ENCODE measurements around the gene TXLNA.

Gene TXLNA

GRCh38 chr1:32242341-32242851, 62.9 kb downstream of the TXLNA start:
- H3K36me3 ChIP-seq (ENCODE audit: control insufficient read depth, insufficient read depth, low read length) = no peaks in the 10 kb centered on the region
- H3K27ac ChIP-seq (ENCODE audit: insufficient read depth, low read depth, low read length, poor library complexity, severe bottlenecking) = no peak overlapping the region
- peaks cover 11% of the 10 kb centered on the region for H3K4me1 ChIP-seq (ENCODE audit: control insufficient read depth, insufficient read depth, low read length)
- 28 to 31% methylated on average over 7 of the region's 7 CpGs for WGBS, 2 experiments
- no peaks in the 10 kb centered on the region for H3K9me3 ChIP-seq (ENCODE audit: control insufficient read depth, low read length)
- no peaks in the 10 kb centered on the region for H3K27me3 ChIP-seq (ENCODE audit: control insufficient read depth, insufficient read depth, low read length, poor library complexity, severe bottlenecking)
- peak overlapping the region; percentile 16 for H3K4me3 ChIP-seq (ENCODE audit: insufficient read depth, low read depth, low read length)

GRCh38 chr1:32246888-32247273, 67.4 kb downstream of the TXLNA start, which contains the start of gene FAM167B:
FAM167B (plus strand) TSS chr1:32247222; CDS start chr1:32247422, 200 bp downstream.
- whole genome bisulfite sequencing, 2 experiments = 93% methylated on average over 3 of the region's 3 CpGs

GRCh38 chr1:32247452-32247851, 68.0 kb downstream of the TXLNA start:
- WGBS, 2 experiments = 94 to 95% methylated on average over 12 of the region's 12 CpGs
- Histone ChIP-seq H3K9me3 (ENCODE audit: control insufficient read depth, low read length) (no peaks in the 10 kb centered on the region), H3K27me3 (ENCODE audit: control insufficient read depth, insufficient read depth, low read length, poor library complexity, severe bottlenecking) (no peaks in the 10 kb centered on the region), H3K4me3 (ENCODE audit: insufficient read depth, low read depth, low read length) (no peak overlapping the region), H3K36me3 (ENCODE audit: control insufficient read depth, insufficient read depth, low read length) (no peaks in the 10 kb centered on the region), H3K27ac (ENCODE audit: insufficient read depth, low read depth, low read length, poor library complexity, severe bottlenecking) (no peak overlapping the region), H3K4me1 (ENCODE audit: control insufficient read depth, insufficient read depth, low read length) (peaks cover 7% of the 10 kb centered on the region)

More at GRCh38 chr1:32246888-32247273, 67.4 kb downstream of the TXLNA start, which contains the start of gene FAM167B:
- peaks cover 13% of the 10 kb centered on the region for H3K4me1 ChIP-seq (ENCODE audit: control insufficient read depth, insufficient read depth, low read length)
- no peak within 1 kb of the TSS for H3K27ac ChIP-seq (ENCODE audit: insufficient read depth, low read depth, low read length, poor library complexity, severe bottlenecking)
- H3K9me3 ChIP-seq (ENCODE audit: control insufficient read depth, low read length) = no peaks in the 10 kb centered on the region
- H3K36me3 ChIP-seq (ENCODE audit: control insufficient read depth, insufficient read depth, low read length) = no peaks in the 10 kb centered on the region
- no peak within 1 kb of the TSS for H3K4me3 ChIP-seq (ENCODE audit: insufficient read depth, low read depth, low read length)
- no peaks in the 10 kb centered on the region for H3K27me3 ChIP-seq (ENCODE audit: control insufficient read depth, insufficient read depth, low read length, poor library complexity, severe bottlenecking)

All from ectodermal cell (in vitro differentiated cells).